ENCODE measurements around the gene OR8D1.
A peak's percentile ranks its signal among the peaks of the same experiment; 100 is the strongest.
"Not testable (repeated sequence)": the region's sequence is repeated elsewhere in the genome, so short reads cannot be mapped to it uniquely, and the experiment has no call there.

OR8D1 gene

GRCh38 chr11:124277207-124277606 is 36.5 kb downstream of the OR8D1 start:
- Histone ChIP-seq H3K27ac (replicated peaks) (no peak overlapping the region), H3K27me3 (ENCODE audit: insufficient read depth, poor library complexity, severe bottlenecking) (no peaks in the 10 kb centered on the region), H3K4me3 (replicated peaks; ENCODE audit: insufficient read depth, low read length) (no peak overlapping the region)
- no peak for DNase-seq (ENCODE audit: low read depth in 1 of 2, low spot score in 1 of 2)
- TF ChIP-seq SPI1 (IDR thresholded peaks at IDR 0.05; ENCODE audit: borderline replicate concordance, low read depth) = no peak
- no peak for TF ChIP-seq REST (IDR thresholded peaks at IDR 0.05; ENCODE audit: insufficient replicate concordance, low read depth)
- TF ChIP-seq CTCF (IDR thresholded peaks at IDR 0.05; ENCODE audit: insufficient read depth, low read length) = no peak
- TF ChIP-seq POLR2AphosphoS5 (IDR thresholded peaks at IDR 0.05; ENCODE audit: low read depth) = no peak
- TF ChIP-seq GABPA (IDR thresholded peaks at IDR 0.05; ENCODE audit: low read depth) = no peak

GRCh38 chr11:124276081-124276480 is 37.7 kb downstream of the OR8D1 start:
- Histone ChIP-seq H3K27ac (replicated peaks) (no peak overlapping the region), H3K4me3 (replicated peaks; ENCODE audit: insufficient read depth, low read length) (no peak overlapping the region), H3K27me3 (ENCODE audit: insufficient read depth, poor library complexity, severe bottlenecking) (no peaks in the 10 kb centered on the region)
- no peak for DNase-seq (ENCODE audit: low read depth in 1 of 2, low spot score in 1 of 2)
- no peak for TF ChIP-seq GABPA (IDR thresholded peaks at IDR 0.05; ENCODE audit: low read depth)
- no peak for TF ChIP-seq SPI1 (IDR thresholded peaks at IDR 0.05; ENCODE audit: borderline replicate concordance, low read depth)
- no peak for TF ChIP-seq REST (IDR thresholded peaks at IDR 0.05; ENCODE audit: insufficient replicate concordance, low read depth)
- TF ChIP-seq CTCF (IDR thresholded peaks at IDR 0.05; ENCODE audit: insufficient read depth, low read length) = no peak
- no peak for TF ChIP-seq POLR2AphosphoS5 (IDR thresholded peaks at IDR 0.05; ENCODE audit: low read depth)

- no peaks in the 10 kb centered on the region for H3K27me3 ChIP-seq (ENCODE audit: insufficient read depth, poor library complexity, severe bottlenecking)
- DNase-seq (ENCODE audit: low read depth in 1 of 2, low spot score in 1 of 2) = no peak
- H3K4me3 ChIP-seq (replicated peaks; ENCODE audit: insufficient read depth, low read length) = no peak overlapping the region
- H3K27ac ChIP-seq (replicated peaks) = no peak overlapping the region
- no peak for TF ChIP-seq POLR2AphosphoS5 (IDR thresholded peaks at IDR 0.05; ENCODE audit: low read depth)
Observed at GRCh38 chr11:124274000-124274399, 39.7 kb downstream of the OR8D1 start.

GRCh38 chr11:124270886-124271285 is 42.9 kb downstream of the OR8D1 start:
- H3K27me3 ChIP-seq (ENCODE audit: insufficient read depth, poor library complexity, severe bottlenecking); DNase-seq (ENCODE audit: low read depth in 1 of 2, low spot score in 1 of 2); H3K4me3 ChIP-seq (replicated peaks; ENCODE audit: insufficient read depth, low read length); H3K27ac ChIP-seq (replicated peaks): not testable (repeated sequence)

GRCh38 chr11:124265041-124265440 is 48.7 kb downstream of the OR8D1 start:
- peak in 1 of 2 experiments; percentile 26 for DNase-seq (ENCODE audit: low read depth in 1 of 2, low spot score in 1 of 2)
- not testable (repeated sequence) for H3K27me3 ChIP-seq (ENCODE audit: insufficient read depth, poor library complexity, severe bottlenecking); H3K27ac ChIP-seq (replicated peaks); H3K4me3 ChIP-seq (replicated peaks; ENCODE audit: insufficient read depth, low read length)

All from HL-60 (cell line).